ENCODE measurements around the gene ZNF33A. TPM values are rescaled to one million over a fixed set of nuclear protein-coding genes. Genes with fewer than 3 reads are reported as not detected.

The ZNF33A gene
- total and polyA plus RNA-seq, 10 of the 15 experiments (the other 5 are each of a cell fraction or from before 2014, with no cell fraction given) = 9.8 to 29.9 (median 18.3) TPM

- no peak overlapping the region for H3K4me3 ChIP-seq
- intact Hi-C loops (cut with micrococcal nuclease; ENCODE audit: unreplicated experiment) = no loop called here
- H3K4me2 ChIP-seq (ENCODE audit: control insufficient read depth, insufficient read depth) = no peak overlapping the region
- ChIA-PET POLR2A (no interaction called here), CTCF (no interaction called here), RAD21 (ENCODE audit: unreplicated experiment) (no interaction called here), SMC1A (ENCODE audit: uncharacterized antibody, unreplicated experiment) (no interaction called here)
- no peak overlapping the region for H3K27ac ChIP-seq (ENCODE audit: control insufficient read depth, insufficient read depth)
- peaks cover 0 to 33% of the 10 kb centered on the region in 2 experiments; a peak in 2 of 4 replicates for H3K36me3 ChIP-seq (ENCODE audit: control insufficient read depth in 2 of 2, insufficient read depth in 2 of 2, low read length in 1 of 2)
- peaks cover 18% of the 10 kb centered on the region for H3K79me2 ChIP-seq (ENCODE audit: control insufficient read depth, insufficient read depth, low read length)
- in situ Hi-C loops (cut with MboI) = no loop called here
- BruUV-seq (replicated peaks) = no TSS peak
- H3K27me3 ChIP-seq (replicated peaks in 1 of 2; ENCODE audit: control insufficient read depth in 2 of 2, insufficient read depth in 2 of 2, low read length in 1 of 2) = no peaks in the 10 kb centered on the region
- peaks cover 2% of the 10 kb centered on the region for H3K9me3 ChIP-seq (replicated peaks; ENCODE audit: control insufficient read depth, insufficient read depth, low read length)
- FAIRE-seq (no peak), DNase-seq (ENCODE audit: low read depth, low spot score) (no peak), ATAC-seq (no peak)
- no peak overlapping the region for H3K9ac ChIP-seq (ENCODE audit: control insufficient read depth, insufficient read depth, low read length)
- H2AFZ ChIP-seq (ENCODE audit: control insufficient read depth, low read depth, low read length) = no peak overlapping the region
- H3K4me1 ChIP-seq (ENCODE audit: control insufficient read depth, insufficient read depth, low read length) = no peaks in the 10 kb centered on the region
- 100% methylated on average over 1 of the region's 1 CpG for WGBS (ENCODE audit: insufficient coverage, insufficient replicate concordance, low lambda C conversion rate, missing lambda C conversion rate)
- H4K20me1 ChIP-seq (ENCODE audit: control insufficient read depth, insufficient read depth) = no peaks in the 10 kb centered on the region
- TF ChIP-seq, protein P1, sequence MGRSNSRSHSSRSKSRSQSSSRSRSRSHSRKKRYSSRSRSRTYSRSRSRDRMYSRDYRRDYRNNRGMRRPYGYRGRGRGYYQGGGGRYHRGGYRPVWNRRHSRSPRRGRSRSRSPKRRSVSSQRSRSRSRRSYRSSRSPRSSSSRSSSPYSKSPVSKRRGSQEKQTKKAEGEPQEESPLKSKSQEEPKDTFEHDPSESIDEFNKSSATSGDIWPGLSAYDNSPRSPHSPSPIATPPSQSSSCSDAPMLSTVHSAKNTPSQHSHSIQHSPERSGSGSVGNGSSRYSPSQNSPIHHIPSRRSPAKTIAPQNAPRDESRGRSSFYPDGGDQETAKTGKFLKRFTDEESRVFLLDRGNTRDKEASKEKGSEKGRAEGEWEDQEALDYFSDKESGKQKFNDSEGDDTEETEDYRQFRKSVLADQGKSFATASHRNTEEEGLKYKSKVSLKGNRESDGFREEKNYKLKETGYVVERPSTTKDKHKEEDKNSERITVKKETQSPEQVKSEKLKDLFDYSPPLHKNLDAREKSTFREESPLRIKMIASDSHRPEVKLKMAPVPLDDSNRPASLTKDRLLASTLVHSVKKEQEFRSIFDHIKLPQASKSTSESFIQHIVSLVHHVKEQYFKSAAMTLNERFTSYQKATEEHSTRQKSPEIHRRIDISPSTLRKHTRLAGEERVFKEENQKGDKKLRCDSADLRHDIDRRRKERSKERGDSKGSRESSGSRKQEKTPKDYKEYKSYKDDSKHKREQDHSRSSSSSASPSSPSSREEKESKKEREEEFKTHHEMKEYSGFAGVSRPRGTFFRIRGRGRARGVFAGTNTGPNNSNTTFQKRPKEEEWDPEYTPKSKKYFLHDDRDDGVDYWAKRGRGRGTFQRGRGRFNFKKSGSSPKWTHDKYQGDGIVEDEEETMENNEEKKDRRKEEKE (IDR thresholded peaks at IDR 0.05) = no peak
- TF ChIP-seq NR2C1 (IDR thresholded peaks at IDR 0.05) = no peak
- no peak for TF ChIP-seq SIX5 (IDR thresholded peaks at IDR 0.05; ENCODE audit: low read depth, low read length, severe bottlenecking)
- no peak for TF ChIP-seq KAT2A (conservative IDR thresholded peaks at IDR 0.05; ENCODE audit: control insufficient read depth, low read depth, low read length)
- no peak for TF ChIP-seq CHD4 (IDR thresholded peaks at IDR 0.05)
- TF ChIP-seq MEF2B (IDR thresholded peaks at IDR 0.05; ENCODE audit: partially characterized antibody, poor library complexity, severe bottlenecking) = no peak
- no peak for TF ChIP-seq YY1 (IDR thresholded peaks at IDR 0.05; ENCODE audit: low read depth, low read length)
- TF ChIP-seq E2F8 (IDR thresholded peaks at IDR 0.05; ENCODE audit: low read depth, partially characterized antibody) = no peak
- no peak for TF ChIP-seq E4F1 (IDR thresholded peaks at IDR 0.05; ENCODE audit: borderline replicate concordance, partially characterized antibody)
- TF ChIP-seq CREB1 (IDR thresholded peaks at IDR 0.05; ENCODE audit: low read depth) = no peak
- TF ChIP-seq RFX5 (IDR thresholded peaks at IDR 0.05; ENCODE audit: low read depth, low read length) = no peak
- TF ChIP-seq CTCF (IDR thresholded peaks at IDR 0.05 in 2 of 3, conservative IDR thresholded peaks at IDR 0.05 in 1 of 3; ENCODE audit: control insufficient read depth in 2 of 3, extremely low read depth in 1 of 3, insufficient read depth in 1 of 3, low read depth in 3 of 3, low read length in 3 of 3) = no peak
- no peak for TF ChIP-seq RELA (IDR thresholded peaks at IDR 0.05; ENCODE audit: borderline replicate concordance, partially characterized antibody)
- TF ChIP-seq MXI1 (IDR thresholded peaks at IDR 0.05; ENCODE audit: low read depth, low read length) = no peak
- no peak for TF ChIP-seq ZBED1 (IDR thresholded peaks at IDR 0.05; ENCODE audit: borderline replicate concordance)
Measured at GRCh38 chr10:38016354-38016753, 5.9 kb downstream of the ZNF33A start.
